HCT116 (cell line): Measurements from ENCODE around the gene LFNG.

ENCODE experiments used
- ATF3 ChIP-seq: IDR thresholded peaks from 2 replicates; pipeline ENCODE4 v1.6.1; 2012
- CTCF ChIP-seq, 3 experiments: fragments of 200-600 bp in 1 of 3; sonication (generic) in 1 of 3; IDR thresholded peaks in 2 of 3; conservative IDR thresholded peaks in 1 of 3; 2 replicates each; pipeline ENCODE4 v1.5.1; 2012 to 2017; ENCODE audit warnings: low read depth in 2 of 3, low read length in 2 of 3, antibody characterized with exemption in 1 of 3, borderline replicate concordance in 1 of 3, control low read depth in 1 of 3, mild to moderate bottlenecking in 1 of 3, mixed read lengths in 1 of 3, mixed run types in 1 of 3, moderate library complexity in 1 of 3; ENCODE audit not compliant: insufficient read depth in 1 of 3
- EGR1 ChIP-seq: IDR thresholded peaks from 2 replicates; pipeline ENCODE4 v1.6.1; 2012; ENCODE audit warnings: low read depth
- ELF1 ChIP-seq: IDR thresholded peaks from 2 replicates; pipeline ENCODE4 v1.6.1; 2012; ENCODE audit warnings: low read depth, borderline replicate concordance
- EZH2 ChIP-seq: fragments of 200-600 bp; sonication (generic); IDR thresholded peaks from 2 replicates; pipeline ENCODE4 v1.6.1; 2017; ENCODE audit warnings: antibody characterized with exemption, mixed run types
- JUND ChIP-seq: IDR thresholded peaks from 2 replicates; pipeline ENCODE4 v1.6.1; 2012
- MAX ChIP-seq: IDR thresholded peaks from 2 replicates; pipeline ENCODE4 v1.6.1; 2012
- POLR2A ChIP-seq: IDR thresholded peaks from 2 replicates; pipeline ENCODE4 v1.7.0; 2011; ENCODE audit warnings: borderline replicate concordance; ENCODE audit not compliant: insufficient read depth, insufficient read length; ENCODE audit errors: extremely low read depth
- POLR2AphosphoS5 ChIP-seq: IDR thresholded peaks from 2 replicates; pipeline ENCODE4 v1.6.1; 2011; ENCODE audit warnings: mild to moderate bottlenecking, low read depth, low read length, moderate library complexity
- SIN3A ChIP-seq: IDR thresholded peaks from 2 replicates; pipeline ENCODE4 v1.6.1; 2012; ENCODE audit warnings: low read depth
- TCF7L2 ChIP-seq: IDR thresholded peaks from 2 replicates; pipeline ENCODE4 v1.7.0; 2011; ENCODE audit warnings: borderline replicate concordance, inconsistent platforms; ENCODE audit not compliant: insufficient read depth, insufficient read length; ENCODE audit errors: extremely low read depth

- no peak for TF ChIP-seq CTCF (IDR thresholded peaks at IDR 0.05 in 2 of 3, conservative IDR thresholded peaks at IDR 0.05 in 1 of 3; ENCODE audit: borderline replicate concordance in 1 of 3, insufficient read depth in 1 of 3, low read depth in 2 of 3, low read length in 2 of 3)
- no peak for TF ChIP-seq MAX
- no peak for TF ChIP-seq ATF3
- peak; percentile 37; the same call in 1 of the 2 replicates for TF ChIP-seq POLR2AphosphoS5
- TF ChIP-seq EGR1, result no peak
- no peak for TF ChIP-seq TCF7L2
- TF ChIP-seq ELF1, result no peak
- TF ChIP-seq EZH2, result no peak
- no peak for TF ChIP-seq SIN3A
- no peak for TF ChIP-seq JUND
- no peak for TF ChIP-seq POLR2A
Observed at GRCh38 chr7:2558629-2559282, 39.2 kb downstream of the LFNG start, which contains the start of gene IQCE.
